ENCODE data around the gene PPARA. TPM values are rescaled to one million over a fixed set of nuclear protein-coding genes. Genes with fewer than 3 reads are reported as not detected.

The PPARA gene
- total RNA-seq, 2 donors from 2014 or later: 15.4 to 18.6 TPM

GRCh38 chr22:46119729-46120419 lies 30.5 kb upstream of the PPARA start:
- Mint-ChIP-seq H3K27ac (no peak overlapping the region), H3K36me3 (ENCODE audit: low read depth) (no peaks in the 10 kb centered on the region), H3K4me1 (no peaks in the 10 kb centered on the region), H3K27me3 (ENCODE audit: insufficient read depth) (peaks cover 2% of the 10 kb centered on the region), H3K9me3 (no peaks in the 10 kb centered on the region), H3K4me3 (no peak overlapping the region)
- H3K4me1 ChIP-seq (ENCODE audit: control insufficient read depth, insufficient read depth, low read length): no peaks in the 10 kb centered on the region
- no peak for TF ChIP-seq CTCF (conservative IDR thresholded peaks at IDR 0.05)
- H3K36me3 ChIP-seq (ENCODE audit: control insufficient read depth, insufficient read depth, low read length): no peaks in the 10 kb centered on the region
- no peaks in the 10 kb centered on the region for H3K9me3 ChIP-seq (ENCODE audit: control insufficient read depth, low read length)
- no peak overlapping the region for H3K9ac ChIP-seq (ENCODE audit: extremely low read depth, low read length, poor library complexity, severe bottlenecking)
- no peaks in the 10 kb centered on the region for H3K27me3 ChIP-seq (ENCODE audit: control insufficient read depth, insufficient read depth, low read length, poor library complexity, severe bottlenecking)
- WGBS, 2 experiments (ENCODE audit: insufficient coverage in 1 of 2, insufficient read length in 1 of 2): 80 to 81% methylated on average over 13 to 23 of the region's 23 CpGs
- no peak for DNase-seq
- no peak overlapping the region for H3K4me3 ChIP-seq (ENCODE audit: low read length)
- H3K27ac ChIP-seq (ENCODE audit: low read depth, low read length): no peak overlapping the region

GRCh38 chr22:46120420-46120737 lies 29.9 kb upstream of the PPARA start:
- Histone ChIP-seq H3K9ac (ENCODE audit: extremely low read depth, low read length, poor library complexity, severe bottlenecking) (no peak overlapping the region), H3K27me3 (ENCODE audit: control insufficient read depth, insufficient read depth, low read length, poor library complexity, severe bottlenecking) (no peaks in the 10 kb centered on the region), H3K4me1 (ENCODE audit: control insufficient read depth, insufficient read depth, low read length) (no peaks in the 10 kb centered on the region), H3K4me3 (ENCODE audit: low read length) (no peak overlapping the region), H3K9me3 (ENCODE audit: control insufficient read depth, low read length) (no peaks in the 10 kb centered on the region), H3K27ac (ENCODE audit: low read depth, low read length) (no peak overlapping the region), H3K36me3 (ENCODE audit: control insufficient read depth, insufficient read depth, low read length) (no peaks in the 10 kb centered on the region)
- no peak for TF ChIP-seq CTCF (conservative IDR thresholded peaks at IDR 0.05)
- 86 to 93% methylated on average over 5 to 7 of the region's 7 CpGs for WGBS, 2 experiments (ENCODE audit: insufficient coverage in 1 of 2, insufficient read length in 1 of 2)
- H3K9me3 Mint-ChIP-seq: no peaks in the 10 kb centered on the region
- no peaks in the 10 kb centered on the region for H3K36me3 Mint-ChIP-seq (ENCODE audit: low read depth)
- no peak overlapping the region for H3K27ac Mint-ChIP-seq
- H3K27me3 Mint-ChIP-seq (ENCODE audit: insufficient read depth): peaks cover 2% of the 10 kb centered on the region
- no peak overlapping the region for H3K4me3 Mint-ChIP-seq
- no peaks in the 10 kb centered on the region for H3K4me1 Mint-ChIP-seq
- no peak for DNase-seq

GRCh38 chr22:46121079-46121478 lies 29.2 kb upstream of the PPARA start:
- H3K4me3 ChIP-seq (ENCODE audit: low read length): no peak overlapping the region
- no peak for TF ChIP-seq CTCF (conservative IDR thresholded peaks at IDR 0.05)
- Mint-ChIP-seq H3K9me3 (no peaks in the 10 kb centered on the region), H3K27me3 (ENCODE audit: insufficient read depth) (peaks cover 2% of the 10 kb centered on the region), H3K36me3 (ENCODE audit: low read depth) (no peaks in the 10 kb centered on the region), H3K27ac (no peak overlapping the region), H3K4me1 (no peaks in the 10 kb centered on the region), H3K4me3 (no peak overlapping the region)
- H3K9ac ChIP-seq (ENCODE audit: extremely low read depth, low read length, poor library complexity, severe bottlenecking): no peak overlapping the region
- no peaks in the 10 kb centered on the region for H3K36me3 ChIP-seq (ENCODE audit: control insufficient read depth, insufficient read depth, low read length)
- no peaks in the 10 kb centered on the region for H3K4me1 ChIP-seq (ENCODE audit: control insufficient read depth, insufficient read depth, low read length)
- DNase-seq: no peak
- no peaks in the 10 kb centered on the region for H3K27me3 ChIP-seq (ENCODE audit: control insufficient read depth, insufficient read depth, low read length, poor library complexity, severe bottlenecking)
- no peak overlapping the region for H3K27ac ChIP-seq (ENCODE audit: low read depth, low read length)
- WGBS, 2 experiments (ENCODE audit: insufficient coverage in 1 of 2, insufficient read length in 1 of 2): 83 to 95% methylated on average over 4 to 6 of the region's 6 CpGs
- H3K9me3 ChIP-seq (ENCODE audit: control insufficient read depth, low read length): no peaks in the 10 kb centered on the region
